Stimulated activated naive CD8-positive, alpha-beta T cell treated with anti-CD3 and anti-CD28 coated beads, Interleukin-15, Interleukin-2, amounts not matched to agents 100 U/mL and 50 U/mL, for 24 hours (primary cell): ENCODE results near the gene SORT1.

Experiments
- ATAC-seq: fragments of 150-1000 bp; cut with Tn5 transposase; one replicate; pipeline ENCODE4 v1.10.0; 2021
- DNase-seq: peaks from one replicate; pipeline ENCODE4 v3.0.0; 2021

Gene SORT1

DNA sequence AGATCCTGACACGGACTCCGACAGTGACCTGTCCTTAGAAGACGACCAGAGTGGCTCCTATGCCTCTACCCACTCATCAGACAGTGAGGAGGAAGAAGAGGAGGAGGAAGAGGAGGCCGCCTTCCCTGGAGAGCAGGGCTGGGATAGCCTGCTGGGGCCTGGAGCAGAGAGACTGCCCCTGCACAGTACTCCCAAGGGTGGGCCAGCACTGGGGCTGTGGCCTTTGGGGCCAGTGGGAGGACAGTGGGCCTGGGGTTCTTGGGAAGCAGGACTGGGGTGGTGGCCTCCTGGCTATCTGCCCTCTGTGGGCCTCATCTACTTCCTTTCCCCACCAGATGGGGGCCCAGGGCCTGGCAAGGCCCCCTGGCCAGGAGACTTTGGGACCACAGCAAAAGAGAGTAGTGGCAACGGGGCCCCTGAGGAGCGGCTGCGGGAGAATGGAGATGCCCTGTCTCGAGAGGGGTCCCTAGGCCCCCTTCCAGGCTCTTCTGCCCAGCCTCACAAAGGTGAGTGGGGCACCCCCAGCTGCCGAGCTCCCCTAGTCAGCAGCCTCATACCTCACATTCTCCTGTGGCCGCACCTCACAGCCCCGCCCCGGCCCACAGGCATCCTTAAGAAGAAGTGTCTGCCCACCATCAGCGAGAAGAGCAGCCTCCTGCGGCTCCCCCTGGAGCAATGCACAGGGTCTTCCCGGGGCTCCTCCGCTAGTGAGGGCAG, 124.7 kb downstream of the SORT1 start:
- DNase-seq (no peak), ATAC-seq (no peak)

DNA sequence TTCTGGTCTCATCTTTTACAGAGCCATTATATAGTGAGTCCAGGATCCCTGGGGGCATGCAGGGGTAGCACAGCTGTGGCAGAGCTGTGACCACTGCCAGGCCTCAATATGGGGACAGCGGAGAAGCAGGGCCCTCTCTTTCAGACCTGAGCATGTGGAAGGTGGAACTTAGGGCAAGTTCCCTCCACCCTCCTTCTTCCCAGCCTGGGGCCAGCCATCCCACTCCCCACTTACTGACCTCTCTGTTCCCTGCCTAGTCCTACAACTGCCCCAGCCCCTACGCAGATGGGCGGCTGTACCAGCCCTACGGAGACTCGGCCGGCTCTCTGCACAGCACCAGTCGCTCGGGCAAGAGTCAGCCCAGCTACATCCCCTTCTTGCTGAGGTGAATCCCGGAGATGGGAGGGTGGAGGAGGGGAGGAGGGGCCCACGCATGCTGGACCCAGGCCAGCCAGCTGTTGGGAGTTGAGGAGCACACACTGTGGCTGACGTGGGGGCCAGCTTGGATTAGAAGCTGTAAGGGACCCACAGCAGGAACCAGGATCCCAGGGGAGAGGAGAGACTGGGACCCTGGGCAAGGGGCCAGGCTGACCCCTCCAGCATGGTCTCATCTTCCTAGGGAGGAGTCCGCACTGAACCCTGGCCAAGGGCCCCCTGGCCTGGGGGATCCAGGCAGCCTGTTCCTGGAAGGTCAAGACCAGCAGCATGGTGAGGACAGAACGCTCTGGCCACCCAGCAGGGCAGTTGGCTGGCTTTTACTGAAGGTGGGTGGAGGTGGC, 125.5 kb downstream of the SORT1 start:
- DNase-seq (no peak), ATAC-seq (no peak)

DNA sequence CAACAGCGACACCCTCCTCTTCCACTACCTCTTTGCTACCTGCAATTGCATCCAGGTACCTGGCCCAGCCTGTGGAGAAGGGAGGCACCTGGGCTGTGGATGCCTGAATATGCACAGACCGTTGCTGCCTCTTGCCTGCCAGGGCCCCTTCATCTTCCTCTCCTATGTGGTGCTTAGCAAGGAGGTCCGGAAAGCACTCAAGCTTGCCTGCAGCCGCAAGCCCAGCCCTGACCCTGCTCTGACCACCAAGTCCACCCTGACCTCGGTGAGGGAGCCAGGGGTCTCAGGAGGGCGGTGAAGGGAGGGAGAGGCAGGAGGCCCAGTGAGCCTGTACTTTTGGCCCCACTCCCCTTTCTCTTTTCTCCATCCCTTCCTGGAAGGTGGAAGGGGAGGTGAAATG, 126.3 kb downstream of the SORT1 start:
- ATAC-seq: no peak

DNA sequence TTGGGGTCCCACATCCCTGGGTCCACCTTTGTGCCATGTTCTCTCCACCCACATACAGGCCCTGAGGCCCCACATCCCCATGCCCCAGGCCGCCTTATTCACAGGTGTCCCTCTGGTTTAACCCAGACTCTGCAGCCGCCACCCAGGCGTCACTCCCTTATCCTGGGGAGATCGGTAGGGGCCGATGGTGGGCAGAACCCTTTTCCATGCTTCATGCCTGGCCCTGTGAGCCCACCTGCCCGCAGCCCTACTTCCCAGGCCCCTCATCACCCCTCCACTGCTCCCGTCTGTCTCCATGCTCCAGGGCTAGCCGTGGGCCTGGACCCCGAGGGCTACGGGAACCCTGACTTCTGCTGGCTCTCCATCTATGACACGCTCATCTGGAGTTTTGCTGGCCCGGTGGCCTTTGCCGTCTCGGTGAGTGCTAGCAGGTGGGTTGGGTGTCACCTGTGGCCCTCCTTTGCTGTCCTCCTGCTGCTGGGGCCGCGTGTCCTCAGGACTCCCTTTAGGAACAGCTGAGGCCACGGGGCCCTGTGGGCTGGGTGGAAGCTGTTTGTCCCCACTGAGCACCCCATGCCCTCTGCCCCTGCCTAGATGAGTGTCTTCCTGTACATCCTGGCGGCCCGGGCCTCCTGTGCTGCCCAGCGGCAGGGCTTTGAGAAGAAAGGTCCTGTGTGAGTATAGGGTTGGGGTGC, 126.9 kb downstream of the SORT1 start:
- ATAC-seq: no peak
- DNase-seq: no peak

More for the DNA sequence above, 126.3 kb downstream of the SORT1 start:
- no peak for DNase-seq

DNA sequence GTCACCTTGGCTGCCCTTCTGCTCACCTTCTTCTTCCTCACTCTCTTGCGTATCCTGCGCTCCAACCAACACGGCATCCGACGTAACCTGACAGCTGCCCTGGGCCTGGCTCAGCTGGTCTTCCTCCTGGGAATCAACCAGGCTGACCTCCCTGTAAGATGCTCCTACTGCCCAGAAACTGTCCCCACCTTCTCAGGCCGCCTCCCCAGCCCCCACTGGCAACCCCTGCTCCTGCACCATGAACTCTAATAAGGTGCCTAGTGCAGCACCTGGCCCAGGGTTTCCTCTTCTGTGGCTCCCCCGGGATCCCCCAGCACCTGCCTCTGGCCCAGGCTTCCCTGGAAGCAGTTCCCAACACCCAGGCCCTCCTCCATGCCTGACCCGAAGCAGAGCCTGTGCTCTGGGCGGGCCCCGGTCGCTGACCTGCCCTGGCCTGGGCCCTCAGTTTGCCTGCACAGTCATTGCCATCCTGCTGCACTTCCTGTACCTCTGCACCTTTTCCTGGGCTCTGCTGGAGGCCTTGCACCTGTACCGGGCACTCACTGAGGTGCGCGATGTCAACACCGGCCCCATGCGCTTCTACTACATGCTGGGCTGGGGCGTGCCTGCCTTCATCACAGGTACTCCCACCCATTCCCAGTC, 127.6 kb downstream of the SORT1 start:
- ATAC-seq: no peak
- DNase-seq: no peak

DNA sequence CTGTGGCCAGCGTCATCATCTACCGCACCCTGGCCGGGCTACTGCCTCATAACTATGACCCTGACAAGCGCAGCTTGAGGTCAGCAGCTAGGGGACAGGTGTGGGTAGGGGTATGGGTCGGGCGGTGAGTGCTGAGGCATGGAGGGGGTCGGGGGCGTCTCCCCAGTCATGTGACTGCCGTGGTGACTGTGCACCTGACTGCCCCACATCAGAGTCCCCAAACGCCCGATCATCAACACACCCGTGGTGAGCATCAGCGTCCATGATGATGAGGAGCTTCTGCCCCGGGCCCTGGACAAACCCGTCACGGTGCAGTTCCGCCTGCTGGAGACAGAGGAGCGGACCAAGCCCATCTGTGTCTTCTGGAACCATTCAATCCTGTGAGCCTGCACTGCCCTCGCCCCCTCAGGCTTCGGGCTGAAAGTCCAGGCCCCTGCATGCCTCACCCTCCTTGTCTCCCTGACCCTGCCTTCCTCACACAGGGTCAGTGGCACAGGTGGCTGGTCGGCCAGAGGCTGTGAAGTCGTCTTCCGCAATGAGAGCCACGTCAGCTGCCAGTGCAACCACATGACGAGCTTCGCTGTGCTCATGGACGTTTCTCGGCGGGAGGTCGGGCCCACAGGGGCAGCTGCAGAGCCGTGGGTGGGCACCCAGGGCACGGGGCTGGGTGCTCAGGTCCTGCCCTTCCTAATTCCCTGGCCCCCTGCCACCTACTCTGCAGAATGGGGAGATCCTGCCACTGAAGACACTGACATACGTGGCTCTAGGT, 128.3 kb downstream of the SORT1 start:
- ATAC-seq (no peak), DNase-seq (no peak)

DNA sequence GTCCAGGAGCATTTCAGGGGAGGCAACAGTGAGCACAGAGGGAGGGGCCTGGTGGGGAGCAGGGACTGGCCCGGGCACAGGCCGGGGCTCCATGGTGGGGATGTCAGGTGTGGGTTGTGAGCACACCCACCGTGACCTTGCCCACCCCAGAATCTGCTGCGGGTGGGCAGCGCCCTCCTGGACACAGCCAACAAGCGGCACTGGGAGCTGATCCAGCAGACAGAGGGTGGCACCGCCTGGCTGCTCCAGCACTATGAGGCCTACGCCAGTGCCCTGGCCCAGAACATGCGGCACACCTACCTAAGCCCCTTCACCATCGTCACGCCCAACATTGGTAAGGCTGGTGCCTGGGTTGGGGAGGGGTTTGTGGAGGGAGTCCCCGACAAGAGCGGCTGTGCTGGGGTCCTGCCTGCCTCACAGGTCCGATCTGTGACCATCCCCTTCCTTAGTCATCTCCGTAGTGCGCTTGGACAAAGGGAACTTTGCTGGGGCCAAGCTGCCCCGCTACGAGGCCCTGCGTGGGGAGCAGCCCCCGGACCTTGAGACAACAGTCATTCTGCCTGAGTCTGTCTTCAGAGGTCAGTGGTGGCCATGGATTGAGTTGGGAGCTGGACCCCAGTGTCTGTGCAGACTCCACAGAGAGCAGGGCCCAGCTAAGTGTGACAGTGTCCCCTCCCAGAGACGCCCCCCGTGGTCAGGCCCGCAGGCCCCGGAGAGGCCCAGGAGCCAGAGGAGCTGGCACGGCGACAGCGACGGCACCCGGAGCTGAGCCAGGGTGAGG, 129.1 kb downstream of the SORT1 start:
- ATAC-seq (no peak), DNase-seq (no peak)

DNA sequence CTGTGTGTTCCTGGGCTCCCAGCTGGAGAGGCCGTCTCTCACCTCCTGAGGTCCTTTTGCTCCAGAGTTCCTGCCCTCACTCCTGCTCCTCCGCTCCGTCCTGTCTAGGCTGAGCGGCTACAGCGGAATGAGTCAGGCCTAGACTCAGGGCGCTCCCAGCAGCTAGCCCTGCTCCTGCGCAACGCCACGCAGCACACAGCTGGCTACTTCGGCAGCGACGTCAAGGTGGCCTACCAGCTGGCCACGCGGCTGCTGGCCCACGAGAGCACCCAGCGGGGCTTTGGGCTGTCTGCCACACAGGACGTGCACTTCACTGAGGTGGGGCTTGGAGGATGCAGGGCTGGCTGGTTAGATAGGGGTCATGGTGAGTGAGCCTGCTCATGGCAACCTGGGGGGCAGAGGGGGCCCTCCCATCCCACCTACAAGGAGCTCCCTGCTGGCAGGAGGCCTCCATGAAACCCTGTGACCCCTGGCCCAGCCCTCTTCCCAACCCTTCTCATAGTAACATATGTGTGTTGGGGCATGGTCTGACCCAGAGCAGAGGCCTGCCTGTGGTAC, 129.9 kb downstream of the SORT1 start:
- ATAC-seq (no peak), DNase-seq (no peak)

DNA sequence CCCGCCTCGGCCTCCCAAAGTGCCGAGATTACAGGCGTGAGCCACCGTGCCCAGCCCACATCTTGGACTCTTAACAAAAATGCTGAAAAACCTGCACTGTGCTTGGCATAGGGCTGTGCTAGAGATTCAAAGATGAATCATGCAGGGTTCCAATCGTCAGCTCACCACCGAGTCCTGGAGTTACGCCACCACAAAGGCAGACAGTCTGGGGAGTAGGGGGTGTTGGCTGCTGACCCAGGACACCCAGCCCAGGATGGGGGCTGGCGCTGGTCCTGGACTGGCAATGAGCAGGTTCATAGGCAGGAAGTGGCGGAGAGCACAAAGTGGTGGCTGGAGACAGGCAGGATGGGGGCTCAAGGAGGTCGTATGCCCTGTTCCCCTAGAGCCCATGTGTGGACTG, 130.8 kb downstream of the SORT1 start:
- no peak for DNase-seq
- no peak for ATAC-seq

DNA sequence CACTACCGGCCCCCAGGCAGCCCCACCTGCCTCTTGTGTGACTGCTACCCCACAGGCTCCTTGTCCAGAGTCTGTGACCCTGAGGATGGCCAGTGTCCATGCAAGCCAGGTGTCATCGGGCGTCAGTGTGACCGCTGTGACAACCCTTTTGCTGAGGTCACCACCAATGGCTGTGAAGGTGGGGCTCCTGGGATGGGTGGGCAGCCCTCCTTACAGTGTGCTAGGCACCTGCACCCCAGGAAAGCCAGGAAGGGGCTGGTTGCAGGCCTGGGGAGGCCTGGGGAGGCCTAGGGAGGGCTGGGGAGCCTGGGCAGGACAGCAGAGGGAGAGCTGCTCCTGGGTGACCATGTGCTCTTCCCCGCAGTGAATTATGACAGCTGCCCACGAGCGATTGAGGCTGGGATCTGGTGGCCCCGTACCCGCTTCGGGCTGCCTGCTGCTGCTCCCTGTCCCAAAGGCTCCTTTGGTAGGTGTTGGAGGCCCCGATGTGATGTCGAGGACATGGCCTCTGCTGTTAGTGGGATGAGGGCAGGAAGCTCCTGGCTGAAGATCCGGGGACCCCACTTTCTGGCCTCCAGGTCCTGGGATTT, 131.9 kb downstream of the SORT1 start:
- ATAC-seq (no peak), DNase-seq (no peak)

DNA sequence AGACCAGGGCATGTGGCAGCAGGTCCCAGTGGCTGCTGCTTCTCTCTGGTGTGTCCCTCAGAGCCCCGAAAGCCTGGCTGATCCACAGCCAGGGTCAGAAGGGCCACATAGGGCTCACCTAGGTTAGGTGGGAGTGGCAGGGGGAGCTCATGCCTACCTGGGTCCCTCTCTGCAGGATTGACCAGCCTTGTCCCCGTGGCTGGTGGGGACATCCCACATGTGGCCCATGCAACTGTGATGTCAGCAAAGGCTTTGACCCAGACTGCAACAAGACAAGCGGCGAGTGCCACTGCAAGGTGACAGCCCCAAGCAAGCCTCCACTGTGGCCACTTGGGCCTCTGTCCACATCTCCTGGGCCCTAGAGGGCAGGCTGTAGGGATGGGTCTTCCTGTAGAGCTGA, 132.7 kb downstream of the SORT1 start:
- no peak for ATAC-seq
- DNase-seq: no peak

DNA sequence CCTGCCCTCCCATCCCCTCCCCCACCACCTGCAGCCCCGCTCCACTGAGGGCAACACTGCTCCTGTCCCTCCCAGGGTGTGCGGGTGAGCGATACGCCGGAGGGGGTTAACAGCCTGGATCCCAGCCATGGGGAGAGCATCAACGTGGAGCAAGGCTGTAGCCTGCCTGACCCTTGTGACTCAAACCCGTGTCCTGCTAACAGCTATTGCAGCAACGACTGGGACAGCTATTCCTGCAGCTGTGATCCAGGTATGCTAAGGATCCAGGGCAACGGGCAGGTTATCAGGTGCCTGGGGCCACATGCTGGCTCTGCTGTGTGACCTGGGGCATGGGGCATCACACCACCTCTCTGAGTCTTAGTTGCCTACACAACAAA, 133.4 kb downstream of the SORT1 start:
- no peak for DNase-seq

DNA sequence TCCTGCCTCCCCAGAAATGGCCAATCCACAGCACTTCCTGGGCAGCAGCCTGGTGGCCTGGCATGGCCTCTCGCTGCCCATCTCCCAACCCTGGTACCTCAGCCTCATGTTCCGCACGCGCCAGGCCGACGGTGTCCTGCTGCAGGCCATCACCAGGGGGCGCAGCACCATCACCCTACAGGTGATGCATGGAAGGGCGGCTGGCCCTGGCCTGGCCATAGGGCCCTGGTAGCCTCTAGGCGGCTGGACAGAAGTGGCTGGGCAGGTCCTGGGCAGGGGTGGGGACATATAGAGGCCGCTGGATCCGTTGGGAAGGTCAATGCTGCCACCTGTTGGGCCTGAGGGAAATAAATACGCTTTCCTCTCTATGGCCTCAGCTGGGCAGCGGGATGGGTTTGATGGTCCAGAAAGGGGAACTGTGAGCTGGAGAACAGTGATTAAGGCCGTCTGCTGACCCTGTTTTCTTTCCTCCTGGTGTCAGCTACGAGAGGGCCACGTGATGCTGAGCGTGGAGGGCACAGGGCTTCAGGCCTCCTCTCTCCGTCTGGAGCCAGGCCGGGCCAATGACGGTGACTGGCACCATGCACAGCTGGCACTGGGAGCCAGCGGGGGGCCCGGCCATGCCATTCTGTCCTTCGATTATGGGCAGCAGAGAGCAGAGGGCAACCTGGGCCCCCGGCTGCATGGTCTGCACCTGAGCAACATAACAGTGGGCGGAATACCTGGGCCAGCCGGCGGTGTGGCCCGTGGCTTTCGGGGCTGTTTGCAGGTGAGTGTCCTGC, 133.9 kb downstream of the SORT1 start:
- DNase-seq (peak; percentile 89), ATAC-seq (peak; percentile 83)

More for the DNA sequence above, 133.4 kb downstream of the SORT1 start:
- no peak for ATAC-seq

DNA sequence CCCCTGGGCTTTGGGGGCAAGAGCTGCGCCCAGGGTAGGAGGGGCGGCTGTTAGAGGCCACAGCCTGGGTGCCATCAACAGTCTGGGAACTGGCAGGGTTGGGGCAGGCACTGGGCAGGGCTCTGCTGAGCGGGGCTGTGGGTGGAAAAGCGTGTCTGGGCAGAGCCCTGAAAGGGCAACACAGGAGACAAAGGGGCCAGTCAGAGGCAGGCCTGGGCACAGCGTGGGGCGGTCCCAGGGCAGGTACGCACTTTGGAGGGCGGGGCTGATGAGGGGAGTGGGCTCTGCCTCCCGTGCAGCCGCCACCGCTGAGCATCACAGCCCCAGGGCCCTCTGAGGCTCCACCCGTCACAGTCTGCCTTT, 134.5 kb downstream of the SORT1 start:
- peak; percentile 8 for ATAC-seq
- DNase-seq: no peak

DNA sequence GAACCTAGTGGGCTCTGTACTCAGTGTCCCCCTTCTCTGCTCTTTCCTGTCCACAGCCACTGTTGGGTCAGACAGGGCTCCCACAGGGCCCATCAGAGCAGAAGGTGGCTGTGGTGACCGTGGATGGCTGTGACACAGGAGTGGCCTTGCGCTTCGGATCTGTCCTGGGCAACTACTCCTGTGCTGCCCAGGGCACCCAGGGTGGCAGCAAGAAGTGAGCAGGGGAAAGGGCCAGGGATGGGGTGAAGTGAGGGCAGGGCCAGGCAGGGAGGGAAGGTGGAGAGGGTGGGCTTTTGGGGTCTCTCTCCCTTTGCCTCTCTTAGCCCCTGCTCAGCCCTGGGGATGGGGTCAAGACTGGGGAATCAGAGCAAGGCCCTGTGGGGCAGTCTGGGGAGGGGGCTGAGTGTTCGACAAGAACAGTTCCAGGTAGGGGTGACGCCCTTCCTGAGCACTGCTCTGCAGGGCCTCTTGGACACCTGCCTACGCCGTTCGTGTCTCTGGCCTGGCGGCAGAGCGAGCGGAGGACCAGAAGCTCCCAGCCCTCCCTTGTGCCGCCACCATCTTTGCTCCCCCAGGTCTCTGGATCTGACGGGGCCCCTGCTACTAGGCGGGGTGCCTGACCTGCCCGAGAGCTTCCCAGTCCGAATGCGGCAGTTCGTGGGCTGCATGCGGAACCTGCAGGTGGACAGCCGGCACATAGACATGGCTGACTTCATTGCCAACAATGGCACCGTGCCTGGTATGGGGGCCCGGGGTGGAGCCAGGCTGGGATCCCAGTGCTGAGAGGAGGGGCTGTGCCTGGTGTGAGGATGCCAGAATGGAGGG, 135.3 kb downstream of the SORT1 start:
- ATAC-seq: no peak
- no peak for DNase-seq

DNA sequence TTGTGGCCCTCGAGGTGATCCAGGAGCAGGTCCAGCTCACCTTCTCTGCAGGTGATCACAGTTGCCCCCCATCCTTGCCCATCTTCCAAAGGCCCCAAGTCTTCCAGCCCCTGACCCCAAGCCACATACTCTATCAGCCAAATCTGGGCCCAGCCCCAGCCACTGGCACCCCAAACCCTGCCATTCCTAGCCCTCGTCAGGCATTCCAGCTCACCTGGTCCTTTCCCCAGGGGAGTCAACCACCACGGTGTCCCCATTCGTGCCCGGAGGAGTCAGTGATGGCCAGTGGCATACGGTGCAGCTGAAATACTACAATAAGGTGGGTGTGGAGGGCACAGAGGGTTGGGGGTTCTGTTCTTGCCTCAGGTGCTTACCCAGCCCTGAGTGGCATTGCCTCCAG, 136.1 kb downstream of the SORT1 start:
- ATAC-seq (no peak), DNase-seq (no peak)

DNA sequence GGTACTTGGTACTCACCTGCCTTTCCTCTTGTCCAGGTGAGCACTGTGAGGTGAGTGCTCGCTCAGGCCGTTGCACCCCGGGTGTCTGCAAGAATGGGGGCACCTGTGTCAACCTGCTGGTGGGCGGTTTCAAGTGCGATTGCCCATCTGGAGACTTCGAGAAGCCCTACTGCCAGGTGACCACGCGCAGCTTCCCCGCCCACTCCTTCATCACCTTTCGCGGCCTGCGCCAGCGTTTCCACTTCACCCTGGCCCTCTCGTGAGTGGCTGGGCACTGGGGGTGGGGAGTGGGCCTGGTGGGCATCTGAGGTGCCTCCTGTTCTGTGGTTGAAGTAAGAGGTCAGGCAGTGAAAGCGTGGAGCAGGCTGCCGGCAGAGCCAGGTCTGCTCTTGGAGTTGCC, 136.7 kb downstream of the SORT1 start:
- ATAC-seq: no peak

DNA sequence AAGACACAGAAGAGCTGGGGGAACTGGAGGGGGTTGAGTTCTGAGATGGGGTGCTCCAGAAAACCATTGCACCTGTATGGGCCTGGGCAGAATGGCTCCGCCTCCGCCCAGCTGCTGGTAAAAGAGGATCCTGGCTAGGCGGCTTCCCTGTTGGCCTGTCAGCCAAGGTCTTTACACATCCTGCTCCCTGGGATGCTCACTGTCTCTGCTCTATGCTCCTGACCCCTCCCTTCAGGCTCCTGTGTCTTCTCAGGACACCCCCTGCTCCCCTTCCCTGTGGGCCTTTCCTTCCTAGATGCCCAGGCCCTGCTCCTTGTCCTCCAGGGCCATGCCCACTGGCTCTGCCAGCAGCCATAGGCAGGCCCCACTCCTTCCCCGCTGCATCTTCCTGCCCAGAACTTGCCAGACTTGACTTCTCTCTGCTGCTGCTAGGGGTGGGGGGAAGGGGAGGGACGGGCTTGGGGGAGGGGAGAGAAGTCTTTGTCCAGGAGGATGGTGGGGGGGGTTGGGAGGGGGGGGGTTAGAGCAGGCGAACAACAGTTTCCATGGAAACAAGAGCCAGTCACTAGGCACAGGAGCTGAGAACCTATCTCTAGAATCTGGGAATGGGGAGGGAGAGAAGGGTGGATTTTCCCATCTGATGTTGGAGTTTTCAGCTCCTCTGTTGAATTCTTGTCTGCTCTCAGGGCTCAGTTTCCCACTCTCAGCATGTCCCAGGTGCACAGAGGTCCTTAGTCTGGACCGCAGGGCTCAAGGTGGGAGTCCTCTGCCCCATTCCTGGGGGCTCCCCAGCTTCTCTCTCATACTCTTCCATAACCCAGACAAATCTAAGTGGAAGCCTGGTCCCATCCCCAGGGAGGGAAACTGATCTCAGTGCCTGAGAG, 137.8 kb downstream of the SORT1 start:
- ATAC-seq (no peak), DNase-seq (no peak)

More for the DNA sequence above, 136.7 kb downstream of the SORT1 start:
- DNase-seq: no peak
